ENCODE data around the gene PFKL. TPM values are rescaled to one million over a fixed set of nuclear protein-coding genes. Genes with fewer than 3 reads are reported as not detected.

The PFKL gene
- total RNA-seq, 1 experiment from 2014 or later, result 150 TPM

GRCh38 chr21:44279354-44280260, 20.2 kb upstream of the PFKL start:
- DNase-seq (ENCODE audit: low read depth, low spot score) (no peak), ATAC-seq (no peak)
- Histone ChIP-seq H3K79me2 (ENCODE audit: insufficient read depth, low read length) (no peaks in the 10 kb centered on the region), H3K4me1 (ENCODE audit: control insufficient read depth in 1 of 2, insufficient read depth in 2 of 2, low read length in 2 of 2) (no peaks in the 10 kb centered on the region), H2AFZ (ENCODE audit: low read depth, low read length, poor library complexity, severe bottlenecking) (no peak overlapping the region), H3K27ac (ENCODE audit: low read depth, low read length) (no peak overlapping the region), H3K27me3 (ENCODE audit: insufficient read depth, low read length) (no peaks in the 10 kb centered on the region), H3K36me3 (ENCODE audit: control insufficient read depth in 1 of 2, insufficient read depth in 2 of 2, low read length in 2 of 2) (no peaks in the 10 kb centered on the region), H4K20me1 (ENCODE audit: insufficient read depth) (no peaks in the 10 kb centered on the region), H3K4me3 (replicated peaks in 1 of 2; ENCODE audit: low read depth in 1 of 2, low read length in 2 of 2) (no peak overlapping the region), H3K9me2 (ENCODE audit: insufficient read depth) (no peaks in the 10 kb centered on the region), H3K4me2 (ENCODE audit: low read length) (no peak overlapping the region), H3K9me3 (ENCODE audit: control insufficient read depth in 1 of 2, insufficient read depth in 1 of 2, low read depth in 1 of 2, low read length in 2 of 2) (no peaks in the 10 kb centered on the region), H3K9ac (ENCODE audit: low read length) (no peak overlapping the region)
- BruUV-seq (replicated peaks), result no TSS peak
- ChIA-PET RAD21 (ENCODE audit: low non-redundant PET in 1 of 2, low total read pairs in 2 of 2, uncharacterized antibody in 2 of 2, unreplicated experiment in 2 of 2) (no interaction called here), POLR2A (no interaction called here), CTCF (no interaction called here)
- intact Hi-C loops (cut with micrococcal nuclease), result no loop called here
- TF ChIP-seq, protein P1, sequence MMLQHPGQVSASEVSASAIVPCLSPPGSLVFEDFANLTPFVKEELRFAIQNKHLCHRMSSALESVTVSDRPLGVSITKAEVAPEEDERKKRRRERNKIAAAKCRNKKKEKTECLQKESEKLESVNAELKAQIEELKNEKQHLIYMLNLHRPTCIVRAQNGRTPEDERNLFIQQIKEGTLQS (IDR thresholded peaks at IDR 0.05), result no peak
- TF ChIP-seq TCF7L2 (IDR thresholded peaks at IDR 0.05; ENCODE audit: borderline replicate concordance, extremely low read depth, insufficient read depth, insufficient read length) (no peak), SIN3A (IDR thresholded peaks at IDR 0.05; ENCODE audit: low read depth) (no peak), ZNF274 (IDR thresholded peaks at IDR 0.05; ENCODE audit: low read depth, low read length) (no peak), ZBTB33 (IDR thresholded peaks at IDR 0.05; ENCODE audit: extremely low read depth, insufficient replicate concordance, low read length) (no peak), CBX3 (IDR thresholded peaks at IDR 0.05; ENCODE audit: low read depth) (no peak), POLR2A (IDR thresholded peaks at IDR 0.05; ENCODE audit: borderline replicate concordance, extremely low read depth, insufficient read depth, insufficient read length) (no peak), SP1 (IDR thresholded peaks at IDR 0.05; ENCODE audit: low read depth) (no peak), ZFX (IDR thresholded peaks at IDR 0.05) (no peak), EZH2 (IDR thresholded peaks at IDR 0.05) (no peak), JUND (IDR thresholded peaks at IDR 0.05) (no peak), SRF (IDR thresholded peaks at IDR 0.05; ENCODE audit: low read depth) (no peak), EGR1 (IDR thresholded peaks at IDR 0.05; ENCODE audit: low read depth) (no peak)
- TF ChIP-seq, protein P2, sequence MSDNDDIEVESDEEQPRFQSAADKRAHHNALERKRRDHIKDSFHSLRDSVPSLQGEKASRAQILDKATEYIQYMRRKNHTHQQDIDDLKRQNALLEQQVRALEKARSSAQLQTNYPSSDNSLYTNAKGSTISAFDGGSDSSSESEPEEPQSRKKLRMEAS (IDR thresholded peaks at IDR 0.05), result no peak

All from HCT116 (cell line).